CD14-positive monocyte (primary cell): Measurements from ENCODE around the gene C4orf54. TPM values are rescaled to one million over a fixed set of nuclear protein-coding genes. Genes with fewer than 3 reads are reported as not detected.

Source experiments
- DNase-seq, 3 donors: peaks; one replicate each; pipeline ENCODE4 v3.0.0-alpha.2; 2011 to 2022
- H2AFZ ChIP-seq: 2 replicates; pipeline ENCODE4 v1.6.0; 2012; ENCODE audit warnings: mild to moderate bottlenecking, low read depth, low read length, inconsistent platforms; ENCODE audit not compliant: insufficient read depth, poor library complexity, severe bottlenecking
- H3K27ac ChIP-seq, 2 donors: 1 replicate in 1 of 2; 2 replicates in 1 of 2; pipeline ENCODE4 v1.5.1; 2012 to 2013; ENCODE audit warnings: low read length in 2 of 2, control low read depth in 1 of 2, inconsistent platforms in 1 of 2, low read depth in 1 of 2, mild to moderate bottlenecking in 1 of 2
- H3K27me3 ChIP-seq, 2 donors: one replicate each; pipeline versions ENCODE4 v1.6.0 to v1.6.1; 2011 to 2013; ENCODE audit warnings: low read length in 2 of 2; ENCODE audit not compliant: control insufficient read depth in 2 of 2, insufficient read depth in 2 of 2
- H3K36me3 ChIP-seq, 2 donors: replicated peaks in 1 of 2; 1 replicate in 1 of 2; 2 replicates in 1 of 2; pipeline versions ENCODE4 v1.5.1 to v1.6.1; 2012 to 2013; ENCODE audit warnings: low read length in 2 of 2, control low read depth in 1 of 2, inconsistent platforms in 1 of 2, mild to moderate bottlenecking in 1 of 2; ENCODE audit not compliant: insufficient read depth in 2 of 2, control insufficient read depth in 1 of 2
- H3K4me1 ChIP-seq, 2 donors: 1 replicate in 1 of 2; 2 replicates in 1 of 2; pipeline versions ENCODE4 v1.5.1 to v1.6.1; 2012 to 2013; ENCODE audit warnings: low read length in 2 of 2, control low read depth in 1 of 2, inconsistent platforms in 1 of 2, mild to moderate bottlenecking in 1 of 2, moderate library complexity in 1 of 2; ENCODE audit not compliant: insufficient read depth in 2 of 2, control insufficient read depth in 1 of 2
- H3K4me2 ChIP-seq: replicated peaks from 2 replicates; pipeline ENCODE3; 2012; ENCODE audit warnings: low read length, moderate library complexity, mild to moderate bottlenecking; ENCODE audit not compliant: poor library complexity, severe bottlenecking; ENCODE audit errors: extremely low read depth
- H3K4me3 ChIP-seq, 3 experiments: fragments of 200-600 bp in 1 of 3; sonication (generic) in 1 of 3; replicated peaks in 1 of 3; 1 replicate in 2 of 3; 2 replicates in 1 of 3; pipeline ENCODE4 v1.5.1; 2011 to 2013; ENCODE audit warnings: low read length in 3 of 3, mild to moderate bottlenecking in 3 of 3, control low read depth in 2 of 3, low read depth in 2 of 3, inconsistent platforms in 1 of 3, moderate library complexity in 1 of 3
- H3K79me2 ChIP-seq: 2 replicates; pipeline ENCODE4 v1.6.0; 2012; ENCODE audit warnings: mild to moderate bottlenecking, control low read depth, inconsistent platforms, low read length, moderate library complexity; ENCODE audit not compliant: insufficient read depth
- H3K9ac ChIP-seq: 2 replicates; pipeline ENCODE4 v1.6.0; 2017; ENCODE audit warnings: low read length, mild to moderate bottlenecking; ENCODE audit not compliant: insufficient read depth, poor library complexity, severe bottlenecking
- H3K9me3 ChIP-seq, 2 donors: replicated peaks in 1 of 2; 1 replicate in 1 of 2; 2 replicates in 1 of 2; pipeline versions ENCODE4 v1.5.1 to v1.6.1; 2012 to 2013; ENCODE audit warnings: low read length in 2 of 2, control low read depth in 1 of 2; ENCODE audit not compliant: control insufficient read depth in 1 of 2, insufficient read depth in 1 of 2
- H4K20me1 ChIP-seq: 2 replicates; pipeline ENCODE4 v1.6.0; 2012; ENCODE audit warnings: mild to moderate bottlenecking, low read length, control low read depth, moderate library complexity; ENCODE audit not compliant: insufficient read depth
- H3K27ac Mint-ChIP-seq, 7 donors: one replicate each; pipeline ENCODE4 v1.8.0; 2020; ENCODE audit warnings: mild to moderate bottlenecking in 7 of 7, mixed read lengths in 7 of 7, moderate library complexity in 6 of 7, inconsistent platforms in 2 of 7
- H3K27me3 Mint-ChIP-seq, 3 donors: one replicate each; pipeline ENCODE4 v1.8.0; 2021 to 2022; ENCODE audit warnings: low read depth in 3 of 3, mild to moderate bottlenecking in 3 of 3, mixed read lengths in 3 of 3, moderate library complexity in 3 of 3, inconsistent platforms in 1 of 3
- H3K36me3 Mint-ChIP-seq, 2 donors: one replicate each; pipeline ENCODE4 v1.8.0; 2020; ENCODE audit warnings: mixed read lengths in 2 of 2, inconsistent platforms in 1 of 2, mild to moderate bottlenecking in 1 of 2
- H3K4me1 Mint-ChIP-seq: one replicate; pipeline ENCODE4 v1.8.0; 2020; ENCODE audit warnings: mild to moderate bottlenecking, mixed read lengths
- H3K4me3 Mint-ChIP-seq, 2 donors: one replicate each; pipeline ENCODE4 v1.8.0; 2020; ENCODE audit warnings: mild to moderate bottlenecking in 2 of 2, mixed read lengths in 2 of 2, moderate library complexity in 1 of 2
- H3K9me3 Mint-ChIP-seq, 7 donors: one replicate each; pipeline ENCODE4 v1.8.0; 2020 to 2022; ENCODE audit warnings: mixed read lengths in 7 of 7, mild to moderate bottlenecking in 6 of 7, moderate library complexity in 6 of 7, inconsistent platforms in 2 of 7
- WGBS: methylation state at CpG from one replicate; pipeline ENCODE4 v1.1.5; 2013; ENCODE audit warnings: missing lambda C conversion rate; ENCODE audit not compliant: insufficient coverage; 5-methylcytosine and 5-hydroxymethylcytosine counted together
- intact Hi-C, 2 donors: fragments of 100-400 bp; cut with micrococcal nuclease; formaldehyde crosslinking; loops; one replicate each; pipeline versions ENCODE4 v1.15.0 to v1.15.1; 2023
- polyA plus RNA-seq, 3 donors: library from polyadenylated mRNA; depleted of rRNA in 1 of 3; unstranded in 2 of 3; stranded (reverse) in 1 of 3; fragments of 300-500 nt in 2 of 3; fragments of >200 nt in 1 of 3; fragmentation: Illumina TruSeq in 2 of 3; gene quantifications; 1 replicate in 2 of 3; 2 replicates in 1 of 3; pipeline ENCODE4 v1.2.3, GENCODE V29; 2012 to 2021
- TF ChIP-seq, protein P1 (sequence below): fragments of 200-600 bp; IDR thresholded peaks from one replicate; pipeline ENCODE4 v1.8.0; 2022; ENCODE audit warnings: antibody characterized with exemption, mild to moderate bottlenecking

Gene C4orf54
- polyA plus RNA-seq, 3 donors = not detected

DNA sequence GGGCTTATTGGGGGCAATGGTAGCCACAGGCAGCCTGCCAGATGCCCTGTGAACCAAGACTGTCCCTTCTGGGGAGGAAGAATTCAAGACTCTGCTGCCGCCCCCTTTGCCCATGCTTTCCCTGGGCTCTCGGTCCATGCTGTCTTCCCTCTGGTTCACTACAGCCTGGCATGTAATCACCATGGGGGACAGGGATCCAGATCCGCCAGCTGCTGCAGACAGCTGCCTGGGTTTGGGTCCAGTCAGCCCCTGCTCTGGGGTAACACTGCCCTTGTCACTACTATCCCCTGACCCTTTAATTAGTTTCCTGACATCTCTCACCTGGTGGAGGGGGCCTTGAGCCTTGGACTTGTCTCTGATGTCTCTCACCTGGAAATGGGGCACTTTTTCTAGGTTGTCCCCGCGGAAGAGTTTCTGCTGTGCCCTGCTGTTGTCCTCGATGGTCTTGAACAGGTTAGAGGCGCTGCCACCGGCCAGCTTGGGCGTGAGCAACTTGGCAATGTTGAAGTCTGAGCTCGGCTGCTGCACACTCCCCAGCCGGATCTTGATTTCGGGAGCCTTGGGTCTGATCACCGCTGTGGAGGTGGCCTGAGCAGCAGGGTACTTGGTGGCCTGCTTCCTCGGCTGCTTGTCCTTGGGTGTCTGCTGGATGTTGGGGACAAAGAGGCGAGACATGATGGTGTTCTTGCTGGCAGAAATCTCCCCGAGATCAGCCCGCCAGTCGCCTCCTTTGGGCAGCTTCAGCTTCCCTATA, 6.4 kb downstream of the C4orf54 start:
- H3K9ac ChIP-seq = no peak overlapping the region
- TF ChIP-seq, protein P1, sequence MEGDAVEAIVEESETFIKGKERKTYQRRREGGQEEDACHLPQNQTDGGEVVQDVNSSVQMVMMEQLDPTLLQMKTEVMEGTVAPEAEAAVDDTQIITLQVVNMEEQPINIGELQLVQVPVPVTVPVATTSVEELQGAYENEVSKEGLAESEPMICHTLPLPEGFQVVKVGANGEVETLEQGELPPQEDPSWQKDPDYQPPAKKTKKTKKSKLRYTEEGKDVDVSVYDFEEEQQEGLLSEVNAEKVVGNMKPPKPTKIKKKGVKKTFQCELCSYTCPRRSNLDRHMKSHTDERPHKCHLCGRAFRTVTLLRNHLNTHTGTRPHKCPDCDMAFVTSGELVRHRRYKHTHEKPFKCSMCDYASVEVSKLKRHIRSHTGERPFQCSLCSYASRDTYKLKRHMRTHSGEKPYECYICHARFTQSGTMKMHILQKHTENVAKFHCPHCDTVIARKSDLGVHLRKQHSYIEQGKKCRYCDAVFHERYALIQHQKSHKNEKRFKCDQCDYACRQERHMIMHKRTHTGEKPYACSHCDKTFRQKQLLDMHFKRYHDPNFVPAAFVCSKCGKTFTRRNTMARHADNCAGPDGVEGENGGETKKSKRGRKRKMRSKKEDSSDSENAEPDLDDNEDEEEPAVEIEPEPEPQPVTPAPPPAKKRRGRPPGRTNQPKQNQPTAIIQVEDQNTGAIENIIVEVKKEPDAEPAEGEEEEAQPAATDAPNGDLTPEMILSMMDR = no peak
- Mint-ChIP-seq H3K36me3 (no peaks in the 10 kb centered on the region), H3K9me3 (peaks cover 24 to 43% (median 35%) of the 10 kb centered on the region in 7 donors), H3K4me3 (no peak overlapping the region), H3K27me3 (peaks cover 0 to 3% (median 2%) of the 10 kb centered on the region in 3 donors), H3K27ac (no peak overlapping the region), H3K4me1 (no peaks in the 10 kb centered on the region)
- H3K4me2 ChIP-seq = no peak overlapping the region
- 92% methylated on average over 18 of the region's 18 CpGs for WGBS
- H3K79me2 ChIP-seq = no peaks in the 10 kb centered on the region
- no peak overlapping the region for H3K4me3 ChIP-seq
- H3K27me3 ChIP-seq = no peaks in the 10 kb centered on the region
- no peak for DNase-seq
- H3K27ac ChIP-seq = no peak overlapping the region
- intact Hi-C loops = no loop called here
- H2AFZ ChIP-seq = no peak overlapping the region
- H3K4me1 ChIP-seq = no peaks in the 10 kb centered on the region
- H3K9me3 ChIP-seq = peaks cover 28 to 45% of the 10 kb centered on the region in 2 donors
- H4K20me1 ChIP-seq = no peaks in the 10 kb centered on the region
- no peaks in the 10 kb centered on the region for H3K36me3 ChIP-seq

DNA sequence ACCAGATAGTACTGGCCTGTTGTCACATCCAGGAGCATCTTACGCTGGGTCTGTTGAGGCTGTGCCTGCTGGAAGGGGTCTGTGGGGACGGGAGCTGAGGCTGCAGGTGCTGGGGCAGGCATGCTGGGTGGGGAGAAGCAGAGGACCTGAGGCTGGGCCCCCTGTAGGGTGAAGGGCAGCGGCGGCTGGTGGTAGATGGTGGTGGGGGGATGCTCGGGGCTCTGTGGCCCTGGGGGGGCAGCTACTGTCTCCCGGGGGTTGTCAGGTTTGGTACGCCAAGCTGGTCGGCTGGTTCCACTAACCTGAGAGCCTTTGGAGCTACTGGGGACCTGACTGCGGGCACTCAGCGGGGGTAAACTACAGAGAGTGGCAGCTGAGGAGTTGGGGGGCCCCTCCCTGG, 7.8 kb downstream of the C4orf54 start:
- Histone ChIP-seq H2AFZ (no peak overlapping the region), H4K20me1 (no peaks in the 10 kb centered on the region), H3K4me2 (no peak overlapping the region), H3K4me1 (no peaks in the 10 kb centered on the region), H3K79me2 (no peaks in the 10 kb centered on the region), H3K9ac (no peak overlapping the region), H3K36me3 (no peaks in the 10 kb centered on the region), H3K4me3 (no peak overlapping the region), H3K9me3 (peaks cover 28 to 45% of the 10 kb centered on the region in 2 donors), H3K27me3 (no peaks in the 10 kb centered on the region), H3K27ac (no peak overlapping the region)
- Mint-ChIP-seq H3K36me3 (no peaks in the 10 kb centered on the region), H3K4me1 (no peaks in the 10 kb centered on the region), H3K4me3 (no peak overlapping the region), H3K27ac (no peak overlapping the region), H3K27me3 (peaks cover under 1 to 2% (median 1%) of the 10 kb centered on the region in 3 donors), H3K9me3 (peaks cover 20 to 43% (median 35%) of the 10 kb centered on the region in 7 donors)
- DNase-seq = no peak
- TF ChIP-seq, protein P1 = no peak
- intact Hi-C loops = no loop called here
- WGBS = 92% methylated on average over 10 of the region's 10 CpGs
